KBM-7 (cell line): ENCODE data around the gene S100A14.
"Not testable (repeated sequence)": the region's sequence is repeated elsewhere in the genome, so short reads cannot be mapped to it uniquely, and the experiment has no call there.

ENCODE experiments used
- DNase-seq: peaks from one replicate; pipeline ENCODE4 v3.0.0-alpha.2; 2015
- in situ Hi-C: fragments of 300-500 bp; cut with MboI; formaldehyde crosslinking; loops from 2 replicates; pipeline ENCODE4 v1.14.3; 2020; ENCODE audit warnings: low sequenced_read_pairs, low pct_unique_long_range_greater_than_20kb, mixed read lengths

S100A14 gene

DNA sequence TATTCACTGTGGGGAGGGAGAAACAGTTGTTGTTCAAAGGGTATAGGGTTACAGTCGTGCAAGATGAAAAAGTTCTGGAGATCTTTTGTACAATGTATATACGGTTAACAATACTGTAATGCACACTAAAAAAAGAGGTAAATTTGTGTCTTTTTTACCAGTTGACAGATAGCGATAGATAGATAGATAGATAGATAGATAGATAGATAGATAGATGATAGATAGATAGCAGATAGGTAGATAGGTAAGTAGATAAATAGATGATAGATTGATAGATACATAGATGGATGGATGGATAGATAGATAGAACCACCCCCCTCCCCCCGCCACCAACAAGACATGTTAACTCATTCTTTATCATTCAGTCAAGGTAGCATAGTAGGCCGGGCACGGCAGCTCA lies 13.4 kb downstream of the S100A14 start:
- DNase-seq: no peak

DNA sequence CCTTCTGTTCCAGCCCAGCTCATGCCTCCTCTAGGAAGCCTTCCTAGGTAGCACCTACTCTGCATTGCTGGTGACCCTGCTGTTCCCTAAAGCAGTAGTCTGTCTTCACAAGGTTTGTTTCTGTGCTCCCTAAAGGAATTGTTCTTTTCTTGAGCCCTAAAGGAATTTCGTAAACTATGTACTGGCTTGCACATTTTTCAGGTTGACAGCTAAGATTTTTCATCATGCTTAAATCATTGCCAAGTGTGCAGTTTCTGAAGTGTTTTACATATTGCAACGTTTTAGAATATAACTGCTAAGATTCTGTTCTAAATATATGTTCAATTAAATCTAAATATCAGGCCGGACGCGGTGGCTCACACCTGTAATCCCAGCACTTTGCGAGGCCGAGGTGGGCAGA lies 16.3 kb downstream of the S100A14 start:
- in situ Hi-C loops: no loop called here
- no peak for DNase-seq

More for the DNA sequence above, 13.4 kb downstream of the S100A14 start:
- in situ Hi-C loops: no loop called here

DNA sequence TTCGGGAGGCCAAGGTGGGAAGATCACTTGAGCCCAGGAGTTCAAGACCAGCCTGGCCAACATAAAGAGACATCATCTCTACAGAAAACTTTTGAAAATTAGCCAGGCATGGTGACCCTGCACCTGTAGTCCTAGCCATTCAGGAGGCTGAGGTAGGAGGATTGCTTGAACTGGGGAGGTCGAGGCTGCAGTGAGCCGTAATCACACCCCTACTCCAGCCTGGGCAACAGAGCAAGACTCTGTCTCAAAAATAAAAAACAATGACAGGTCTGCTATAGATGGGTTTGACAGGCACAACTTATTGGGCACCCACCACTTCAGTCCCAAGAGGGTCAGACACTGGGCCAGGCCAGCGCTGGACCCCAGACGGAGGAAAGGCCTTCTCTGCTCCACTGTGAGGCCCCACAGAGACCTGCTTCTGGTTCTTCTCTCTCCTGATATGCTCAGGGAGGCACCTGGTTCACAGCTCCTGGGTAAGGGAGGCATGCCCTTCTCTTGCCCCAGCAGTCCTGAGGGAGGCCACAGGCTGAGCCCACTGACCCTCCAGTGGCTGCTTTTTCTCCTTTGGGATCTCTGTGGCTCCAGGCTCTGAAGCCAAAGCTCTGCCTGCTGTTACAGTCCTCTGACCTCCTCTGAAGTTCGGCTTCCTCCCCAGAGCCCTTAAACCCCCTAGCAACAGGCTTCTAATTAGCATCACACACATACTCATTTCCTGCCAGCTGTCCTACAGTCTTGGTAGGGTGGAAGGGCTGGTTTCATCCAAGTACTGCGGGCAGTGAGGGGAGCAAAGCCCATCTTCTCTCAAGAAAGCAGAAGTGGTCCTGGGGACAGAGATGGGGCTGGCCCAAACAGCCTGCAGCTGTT lies 17.6 kb downstream of the S100A14 start:
- in situ Hi-C loops: no loop called here
- peak; percentile 97 for DNase-seq

DNA sequence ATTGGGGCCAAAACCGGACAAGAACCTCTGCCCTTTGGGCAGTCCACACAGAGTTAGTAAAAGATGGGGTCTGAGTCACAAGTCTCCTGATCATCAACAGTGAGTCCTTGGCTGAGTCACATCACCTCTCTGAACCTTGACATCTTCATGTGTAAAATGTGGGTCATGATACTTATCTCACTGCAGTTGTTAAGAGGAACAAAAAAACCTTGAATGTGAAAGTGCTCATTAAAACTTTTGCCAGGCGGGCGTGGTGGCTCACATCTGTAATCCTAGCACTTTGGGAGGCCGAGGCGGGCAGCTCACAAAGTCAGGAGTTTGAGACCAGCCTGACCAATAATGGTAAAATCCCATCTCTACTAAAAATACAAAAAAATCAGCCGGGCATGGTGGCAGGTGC lies 18.9 kb downstream of the S100A14 start:
- no peak for DNase-seq
- in situ Hi-C loops: no loop called here

DNA sequence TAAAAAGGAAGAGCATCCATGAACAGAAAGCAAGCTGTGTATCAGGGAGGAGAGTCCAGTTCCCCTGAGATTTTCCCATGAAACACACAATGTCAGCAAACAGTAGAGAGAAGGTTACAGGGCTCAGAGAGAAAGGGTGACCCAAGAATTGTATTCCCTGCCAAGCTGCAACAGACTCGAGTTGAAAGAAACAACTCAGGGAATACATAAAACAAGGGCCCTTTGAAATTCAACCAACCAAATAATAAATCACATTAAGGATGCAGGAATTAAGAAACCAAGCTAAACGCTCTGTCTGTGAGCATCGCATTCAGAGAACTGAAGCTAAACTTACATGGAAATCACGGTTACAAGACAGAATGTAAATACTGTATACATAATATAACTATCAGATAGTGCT lies 23.4 kb downstream of the S100A14 start:
- no peak for DNase-seq

DNA sequence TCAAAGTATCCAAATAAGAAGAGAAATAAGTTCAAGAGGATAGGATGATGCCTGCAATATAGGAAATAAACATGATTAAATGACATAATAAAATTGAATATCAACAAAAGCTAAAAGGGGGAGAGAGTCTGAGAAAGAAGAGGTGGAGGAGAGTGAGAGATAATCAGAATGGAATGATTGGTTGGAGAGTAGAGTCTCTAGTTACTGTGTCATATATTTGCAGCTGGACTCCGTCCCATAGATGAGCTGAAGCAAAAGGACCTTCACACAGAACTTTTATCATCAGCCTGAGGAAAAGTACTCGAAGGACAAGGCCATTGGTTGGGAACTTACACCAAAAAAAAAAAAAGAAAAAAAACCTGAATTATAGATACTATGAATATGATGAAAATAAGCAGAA lies 27.6 kb downstream of the S100A14 start:
- DNase-seq: no peak
- in situ Hi-C loops: no loop called here

More for the DNA sequence above, 23.4 kb downstream of the S100A14 start:
- in situ Hi-C loops: no loop called here

DNA sequence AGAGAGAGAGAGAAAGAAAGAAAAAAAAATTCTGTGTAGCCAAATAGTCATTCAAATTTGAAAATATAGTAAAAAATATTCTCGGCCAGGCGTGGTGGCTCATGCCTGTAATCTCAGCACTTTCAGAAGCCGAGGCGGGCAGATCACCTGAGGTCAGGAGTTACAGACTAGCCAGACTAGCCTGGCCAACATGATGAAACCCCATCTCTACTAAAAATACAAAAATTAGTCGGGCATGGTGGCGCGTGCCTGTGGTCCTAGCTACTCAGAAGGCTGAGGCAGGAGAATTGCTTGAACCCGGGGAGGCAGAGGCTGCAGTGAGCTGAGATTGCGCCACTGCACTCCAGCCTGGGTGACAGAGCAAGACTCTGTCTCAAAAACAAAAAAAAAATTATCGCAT lies 28.1 kb downstream of the S100A14 start:
- DNase-seq, in situ Hi-C loops: not testable (repeated sequence)

DNA sequence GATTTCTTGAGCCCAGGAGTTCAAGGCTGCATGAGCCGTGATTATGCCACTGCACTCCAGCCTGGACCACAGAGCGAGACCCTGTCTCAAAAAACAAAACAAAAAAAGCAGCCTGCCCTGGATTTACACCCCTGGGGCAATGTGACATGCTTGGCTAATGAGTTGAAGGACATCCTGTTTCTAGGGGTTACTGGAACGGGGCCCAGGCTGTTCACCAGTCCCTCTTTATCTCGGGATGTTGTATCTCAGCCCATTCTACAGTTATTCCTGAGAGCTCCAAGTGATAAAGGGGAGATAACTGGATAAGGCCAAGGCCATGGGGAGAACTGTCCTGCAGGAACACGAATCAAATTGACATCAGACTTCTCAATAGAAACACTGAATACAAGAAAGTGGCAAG lies 28.8 kb downstream of the S100A14 start:
- no peak for DNase-seq
- in situ Hi-C loops: no loop called here

DNA sequence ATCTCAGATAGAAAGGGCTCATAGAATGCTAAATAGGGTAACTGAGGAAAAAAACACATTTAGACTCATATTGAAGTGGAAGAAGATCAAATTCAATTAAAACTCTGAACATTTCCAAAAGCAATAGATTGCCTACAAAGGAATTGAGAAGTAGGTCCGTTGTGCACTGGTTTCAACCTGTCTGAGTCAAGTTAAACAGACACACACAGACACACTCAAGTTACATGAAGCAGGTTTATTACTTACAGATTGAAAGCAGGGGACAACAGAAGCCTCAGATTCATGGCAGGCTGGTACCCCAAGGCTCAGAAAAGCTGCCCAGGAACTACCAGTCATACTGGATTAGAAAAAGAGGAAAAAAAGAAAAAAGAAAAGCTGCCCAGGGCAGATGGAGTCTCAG lies 29.8 kb downstream of the S100A14 start:
- in situ Hi-C loops: no loop called here

DNA sequence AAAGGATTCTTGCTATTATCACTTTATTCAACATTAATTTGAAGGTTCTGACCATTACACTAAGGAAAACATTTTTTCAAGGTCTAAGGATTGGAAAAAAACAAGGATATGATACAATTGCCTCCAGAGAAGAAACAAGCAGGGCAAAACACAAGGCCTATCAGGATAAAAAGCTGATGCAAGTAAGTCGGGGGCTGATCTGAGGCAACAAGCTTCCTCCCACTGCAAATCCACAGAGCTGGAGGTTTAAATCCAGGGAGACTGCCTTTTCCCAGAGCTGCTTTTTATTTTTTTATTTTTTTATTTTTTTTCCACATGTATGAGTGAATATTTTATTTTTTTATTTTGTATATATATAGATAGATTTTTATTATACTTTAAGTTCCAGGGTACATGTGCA lies 31.1 kb downstream of the S100A14 start:
- in situ Hi-C loops: no loop called here
- no peak for DNase-seq

More for the DNA sequence above, 29.8 kb downstream of the S100A14 start:
- no peak for DNase-seq

DNA sequence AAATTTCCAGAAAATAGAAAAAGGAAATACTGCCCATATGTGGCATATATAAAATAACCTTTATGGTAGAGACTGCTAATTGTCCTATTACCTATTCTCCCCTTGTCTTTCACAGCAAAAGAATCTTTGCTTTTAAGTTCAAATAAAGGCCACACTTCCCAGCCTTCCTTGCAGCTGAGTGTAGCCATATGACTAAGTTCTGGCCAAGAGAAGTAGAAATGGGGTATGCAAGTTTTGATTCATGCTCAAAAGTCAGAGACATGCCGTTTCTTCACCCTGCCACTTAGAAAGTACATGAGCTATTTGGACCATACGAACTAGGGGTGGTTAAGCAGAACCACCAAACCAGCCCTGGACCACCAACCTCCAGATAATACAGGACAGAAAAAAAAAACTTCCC lies 32.1 kb downstream of the S100A14 start:
- DNase-seq: no peak
- in situ Hi-C loops: no loop called here

DNA sequence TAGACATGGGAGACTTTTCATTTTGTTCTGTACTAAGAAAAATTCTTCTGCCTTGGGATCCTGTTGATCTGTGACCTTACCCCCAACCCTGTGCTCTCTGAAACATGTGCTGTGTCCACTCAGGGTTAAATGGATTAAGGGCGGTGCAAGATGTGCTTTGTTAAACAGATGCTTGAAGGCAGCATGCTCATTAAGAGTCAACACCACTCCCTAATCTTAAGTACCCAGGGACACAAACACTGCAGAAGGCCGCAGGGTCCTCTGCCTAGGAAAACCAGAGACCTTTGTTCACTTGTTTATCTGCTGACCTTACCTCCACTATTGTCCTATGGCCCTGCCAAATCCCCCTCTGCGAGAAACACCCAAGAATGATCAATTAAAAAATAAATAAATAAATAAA lies 32.6 kb downstream of the S100A14 start:
- DNase-seq, in situ Hi-C loops: not testable (repeated sequence)

DNA sequence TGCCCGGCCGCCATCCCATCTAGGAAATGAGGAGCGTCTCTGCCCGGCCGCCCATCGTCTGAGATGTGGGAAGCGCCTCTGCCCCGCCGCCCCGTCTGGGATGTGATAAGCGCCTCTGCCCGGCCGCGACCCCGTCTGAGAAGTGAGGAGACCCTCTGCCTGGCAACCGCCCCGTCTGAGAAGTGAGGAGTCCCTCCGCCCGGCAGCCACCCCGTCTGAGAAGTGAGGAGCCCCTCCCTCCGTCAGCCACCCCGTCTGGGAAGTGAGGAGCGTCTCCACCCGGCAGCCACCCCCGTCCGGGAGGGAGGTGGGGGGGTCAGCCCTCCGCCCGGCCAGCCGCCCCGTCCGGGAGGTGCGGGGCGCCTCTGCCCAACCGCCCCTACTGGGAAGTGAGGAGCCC lies 33.3 kb downstream of the S100A14 start:
- in situ Hi-C loops, DNase-seq: not testable (repeated sequence)

DNA sequence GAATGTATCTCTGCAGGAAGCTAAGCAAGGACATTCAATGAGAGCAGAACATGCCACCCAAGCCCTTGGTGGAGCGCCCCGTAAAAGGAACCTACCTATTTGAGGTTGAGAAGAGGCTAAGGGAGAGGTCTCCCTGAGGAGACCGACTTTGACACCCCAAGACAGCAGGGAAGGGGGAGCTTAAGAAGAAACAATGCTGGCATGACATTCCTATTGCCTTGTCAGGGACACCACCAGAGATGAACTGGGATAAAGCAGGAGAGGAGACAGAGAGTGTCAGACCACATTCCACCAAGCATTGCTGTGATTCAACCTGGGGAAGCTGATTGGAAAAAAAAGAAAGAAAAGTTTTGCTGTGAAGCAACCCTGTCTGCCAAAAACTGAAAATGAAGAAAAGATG lies 37.2 kb downstream of the S100A14 start:
- no peak for DNase-seq

DNA sequence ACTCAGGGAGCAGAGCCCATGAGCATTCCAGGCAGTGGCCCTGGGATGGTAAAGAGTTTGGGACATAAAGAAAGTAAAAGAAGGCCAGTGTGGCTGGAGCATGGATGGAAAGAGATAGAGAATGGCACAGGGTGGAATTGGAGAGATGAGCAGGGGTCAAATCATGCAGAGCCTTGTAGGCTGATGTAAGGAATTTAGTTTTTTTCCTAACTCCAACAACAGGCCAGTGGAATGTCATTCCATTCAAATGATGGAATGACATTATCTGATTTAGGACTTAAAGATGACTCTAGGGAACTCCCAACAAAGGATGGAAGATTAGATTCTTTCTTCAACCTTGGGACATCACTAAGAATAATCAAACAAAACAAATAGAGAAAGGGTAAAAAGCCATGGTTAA lies 37.6 kb downstream of the S100A14 start:
- in situ Hi-C loops: no loop called here
- no peak for DNase-seq

More for the DNA sequence above, 37.2 kb downstream of the S100A14 start:
- in situ Hi-C loops: no loop called here

DNA sequence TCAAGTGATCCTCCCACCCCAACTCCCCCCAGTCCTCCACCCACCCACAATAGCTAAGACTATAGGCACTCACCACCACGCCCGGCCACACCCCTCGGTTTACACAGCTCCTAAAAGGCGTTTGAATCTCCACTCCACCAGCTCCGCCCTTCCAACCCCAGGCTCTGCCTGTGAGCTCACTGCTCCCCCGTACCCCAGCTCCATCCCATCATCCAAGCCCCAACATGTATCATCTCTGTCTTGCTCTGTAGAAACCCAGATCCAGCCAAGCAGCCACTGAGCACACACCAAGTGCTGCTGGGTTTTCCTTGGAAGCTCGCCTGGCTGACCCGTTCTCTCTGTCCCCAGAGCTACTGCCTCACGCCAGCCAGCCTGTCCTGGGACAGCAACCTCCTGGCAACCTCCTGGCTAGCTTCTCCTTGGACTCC lies 38.5 kb downstream of the S100A14 start:
- no peak for DNase-seq
- in situ Hi-C loops: no loop called here

DNA sequence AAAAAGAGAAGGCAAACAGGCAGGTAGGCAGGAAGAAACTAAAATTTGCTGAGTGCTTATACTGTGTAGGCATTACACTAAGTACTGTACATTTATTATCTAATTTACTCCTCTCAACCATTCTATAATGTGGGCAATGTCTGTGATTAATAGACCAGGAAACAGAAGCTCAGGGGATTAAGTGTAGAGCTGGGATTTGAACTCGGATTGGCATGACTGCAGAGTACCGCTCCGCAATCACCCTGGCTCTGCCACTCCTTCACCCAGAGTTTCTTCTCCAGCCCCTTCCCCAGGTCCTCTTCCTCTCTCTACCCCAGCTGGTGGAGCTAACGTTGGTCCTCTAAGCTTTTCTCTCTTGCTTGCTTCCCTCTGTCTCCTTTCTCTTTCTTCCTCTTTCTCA lies 39.0 kb downstream of the S100A14 start:
- in situ Hi-C loops: no loop called here
- peak; percentile 28 for DNase-seq

DNA sequence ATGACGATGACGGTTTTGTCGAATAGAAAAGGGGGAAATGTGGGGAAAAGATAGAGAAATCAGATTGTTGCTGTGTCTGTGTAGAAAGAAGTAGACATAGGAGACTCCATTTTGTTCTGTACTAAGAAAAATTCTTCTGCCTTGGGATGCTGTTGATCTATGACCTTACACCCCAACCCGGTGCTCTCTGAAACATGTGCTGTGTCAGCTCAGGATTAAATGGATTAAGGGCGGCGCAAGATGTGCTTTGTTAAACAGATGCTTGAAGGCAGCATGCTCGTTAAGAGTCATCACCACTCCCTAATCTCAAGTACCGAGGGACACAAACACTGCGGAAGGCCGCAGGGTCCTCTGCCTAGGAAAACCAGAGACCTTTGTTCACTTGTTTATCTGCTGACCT lies 40.6 kb downstream of the S100A14 start:
- DNase-seq, in situ Hi-C loops: not testable (repeated sequence)

DNA sequence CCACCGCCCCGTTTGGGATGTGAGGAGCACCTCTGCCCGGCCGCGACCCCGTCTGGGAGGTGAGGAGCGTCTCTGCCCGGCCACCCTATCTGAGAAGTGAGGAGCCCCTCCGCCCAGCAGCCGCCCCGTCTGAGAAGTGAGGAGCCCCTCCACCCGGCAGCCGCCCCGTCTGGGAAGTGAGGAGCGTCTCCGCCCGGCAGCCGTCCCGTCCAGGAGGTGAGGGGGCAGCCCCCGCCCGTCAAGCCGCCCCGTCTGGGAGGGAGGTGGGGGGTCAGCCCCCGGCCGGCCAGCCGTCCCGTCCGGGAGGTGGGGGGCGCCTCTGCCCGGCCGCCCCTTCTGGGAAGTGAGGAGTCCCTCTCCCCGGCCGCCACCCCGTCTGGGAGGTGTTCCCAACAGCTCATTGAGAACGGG lies 41.0 kb downstream of the S100A14 start:
- DNase-seq, in situ Hi-C loops: not testable (repeated sequence)

DNA sequence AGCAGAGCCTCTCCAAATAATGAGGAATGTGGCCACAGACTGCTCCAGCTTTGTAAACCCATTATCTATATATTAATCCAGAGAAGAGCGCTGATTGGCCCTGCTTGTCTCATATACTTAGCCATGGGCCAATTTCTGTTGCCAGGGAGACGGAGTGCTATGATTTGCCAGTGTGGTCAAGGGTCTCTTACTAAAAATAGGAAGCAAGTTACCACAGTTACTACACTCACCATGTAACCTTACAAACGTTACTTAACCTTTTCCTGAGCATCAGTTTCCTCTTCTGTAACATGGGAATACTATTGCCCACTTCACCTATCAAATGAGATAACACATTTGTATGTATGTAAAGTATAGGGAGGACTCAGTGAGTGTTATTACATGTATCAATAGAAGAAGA lies 42.8 kb downstream of the S100A14 start:
- DNase-seq: peak; percentile 52
- in situ Hi-C loops: no loop called here

DNA sequence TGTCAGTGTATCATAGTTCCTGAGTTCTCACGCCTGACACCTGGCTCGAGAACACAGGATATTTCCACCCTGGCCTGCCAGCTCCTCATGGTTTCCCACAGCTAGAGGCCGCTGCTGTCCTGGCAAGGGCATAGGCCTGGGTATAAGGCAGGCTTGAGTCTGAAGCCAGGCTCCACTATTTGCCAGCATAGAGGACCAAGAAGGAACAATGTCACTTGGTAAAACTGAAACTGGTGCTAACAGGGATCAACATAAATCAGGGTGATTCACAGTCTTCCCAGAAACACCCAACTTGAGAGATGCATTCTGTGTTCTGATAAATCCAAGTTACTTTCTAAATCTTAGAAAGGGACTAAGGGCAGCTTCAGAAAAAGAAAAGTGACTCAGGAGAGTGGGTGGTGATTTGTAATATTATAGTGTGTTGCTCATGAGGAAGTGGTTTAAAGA lies 43.5 kb downstream of the S100A14 start:
- DNase-seq: peak; percentile 75
- in situ Hi-C loops: no loop called here
